Testis (tissue), 2 donors: ENCODE results near the gene HJURP.

Experiments used
- CTCF ChIP-seq, 3 experiments: fragments of 450-650 bp in 2 of 3; fragments of 200-600 bp in 1 of 3; sonication (generic) in 1 of 3; IDR thresholded peaks; one replicate each; pipeline ENCODE4 v1.5.1; 2016 to 2019; ENCODE audit warnings: antibody characterized with exemption in 3 of 3, mild to moderate bottlenecking in 2 of 3, moderate library complexity in 1 of 3
- POLR2A ChIP-seq: fragments of 450-650 bp; IDR thresholded peaks from one replicate; pipeline ENCODE4 v1.6.1; 2017; ENCODE audit warnings: antibody characterized with exemption, mild to moderate bottlenecking, moderate library complexity

GRCh38 chr2:233862261-233862768 is 8.0 kb upstream of the HJURP start:
- TF ChIP-seq CTCF (IDR thresholded peaks at IDR 0.05) (no peak), POLR2A (no peak)
